OCI-LY3 (cell line): Measurements from ENCODE around the gene MYO7A.

Experiments
- H2AFZ ChIP-seq: fragments of 200-600, 300-600 bp; shearing (Covaris generic); 2 replicates; pipeline ENCODE4 v1.6.0; 2014; ENCODE audit warnings: antibody characterized with exemption, low read depth, low read length
- H3K27ac ChIP-seq: fragments of 200-600, 300-600 bp; sonication (generic); 2 replicates; pipeline ENCODE4 v1.5.1; 2014; ENCODE audit warnings: mild to moderate bottlenecking, low read length, moderate library complexity, mixed read lengths
- H3K27me3 ChIP-seq: fragments of 200-600, 300-600 bp; sonication (generic); 2 replicates; pipeline ENCODE4 v1.6.1; 2014; ENCODE audit warnings: low read depth, low read length, mixed read lengths
- H3K36me3 ChIP-seq: fragments of 200-600, 300-600 bp; sonication (generic); replicated peaks from 2 replicates; pipeline ENCODE3; 2014; ENCODE audit warnings: low read depth, low read length, mixed read lengths
- H3K4me1 ChIP-seq: fragments of 300-600, 200-600 bp; sonication (generic); 2 replicates; pipeline ENCODE4 v1.6.1; 2014; ENCODE audit warnings: low read length, mixed read lengths
- H3K4me2 ChIP-seq: fragments of 200-600, 300-600 bp; sonication (generic); 2 replicates; pipeline ENCODE4 v1.6.1; 2014; ENCODE audit warnings: low read length, mixed read lengths
- H3K4me3 ChIP-seq: fragments of 300-600, 200-600 bp; sonication (generic); 2 replicates; pipeline ENCODE4 v1.5.1; 2014; ENCODE audit warnings: antibody characterized with exemption, mild to moderate bottlenecking, low read length, moderate library complexity
- H3K79me2 ChIP-seq: fragments of 300-600, 200-600 bp; shearing (Covaris generic); 2 replicates; pipeline ENCODE4 v1.6.1; 2014; ENCODE audit warnings: mild to moderate bottlenecking, low read length, mixed read lengths
- H3K9ac ChIP-seq: fragments of 300-600, 200-600 bp; shearing (Covaris generic); 2 replicates; pipeline ENCODE4 v1.6.0; 2014; ENCODE audit warnings: mild to moderate bottlenecking, low read length, moderate library complexity
- H3K9me3 ChIP-seq: fragments of 200-600, 300-600 bp; shearing (Covaris generic); 2 replicates; pipeline ENCODE4 v1.6.1; 2014; ENCODE audit warnings: low read length, mixed read lengths; ENCODE audit not compliant: insufficient read depth
- H4K20me1 ChIP-seq: fragments of 200-600, 300-600 bp; sonication (generic); 2 replicates; pipeline ENCODE4 v1.6.1; 2016; ENCODE audit warnings: low read length, mixed read lengths; ENCODE audit not compliant: insufficient read depth
- CTCF ChIP-seq: fragments of 200-600, 300-600 bp; sonication (generic); IDR thresholded peaks from 2 replicates; pipeline ENCODE4 v1.5.1; 2014; ENCODE audit warnings: antibody characterized with exemption, low read length, low read depth
- EZH2phosphoT487 ChIP-seq: fragments of 200-600 bp; shearing (Covaris generic); IDR thresholded peaks from 2 replicates; pipeline ENCODE4 v1.6.1; 2018; ENCODE audit warnings: antibody characterized with exemption, mixed run types, low read depth

The MYO7A gene

DNA sequence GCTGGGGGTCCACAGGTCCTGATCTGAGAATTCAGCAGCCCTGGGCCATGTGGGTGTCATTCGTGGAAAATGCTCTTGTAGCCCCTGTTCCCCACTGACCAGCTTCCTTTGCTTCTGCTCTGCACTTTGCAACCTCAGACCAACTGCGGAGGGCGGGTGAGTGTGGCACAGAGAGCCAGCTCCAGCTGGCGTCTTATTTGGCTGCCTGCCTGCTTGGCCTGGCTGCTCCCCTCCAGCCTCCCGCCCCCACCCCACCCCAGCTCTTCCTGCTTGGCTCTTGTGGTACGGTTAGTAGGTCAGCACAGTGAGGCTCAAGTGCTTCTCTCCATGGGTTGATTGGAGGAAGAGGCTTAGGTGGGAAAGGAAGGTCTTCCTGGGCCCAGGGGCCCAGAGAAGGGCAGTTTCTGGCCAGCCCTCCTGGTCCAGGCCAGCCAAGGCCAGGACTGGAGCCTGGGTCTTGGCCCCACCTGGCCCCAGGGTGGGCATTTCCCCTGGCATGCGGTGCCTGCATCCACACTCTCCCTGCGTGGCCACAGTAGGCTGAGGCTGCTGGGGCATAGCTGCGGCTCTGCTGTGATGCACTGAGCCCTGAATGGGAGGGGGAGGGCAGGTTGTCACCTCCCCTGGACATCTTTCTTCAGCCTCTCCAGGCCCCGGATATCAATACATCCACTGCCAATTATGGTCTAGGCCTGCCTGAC is 26.5 kb downstream of the MYO7A start:
- no peaks in the 10 kb centered on the region for H3K79me2 ChIP-seq
- no peak overlapping the region for H3K4me3 ChIP-seq
- H3K9ac ChIP-seq = no peak overlapping the region
- no peaks in the 10 kb centered on the region for H3K36me3 ChIP-seq
- no peaks in the 10 kb centered on the region for H3K9me3 ChIP-seq
- no peaks in the 10 kb centered on the region for H3K4me1 ChIP-seq
- H2AFZ ChIP-seq = no peak overlapping the region
- TF ChIP-seq EZH2phosphoT487 (no peak), CTCF (no peak)
- no peak overlapping the region for H3K4me2 ChIP-seq
- H3K27me3 ChIP-seq = no peaks in the 10 kb centered on the region
- no peaks in the 10 kb centered on the region for H4K20me1 ChIP-seq
- no peak overlapping the region for H3K27ac ChIP-seq

DNA sequence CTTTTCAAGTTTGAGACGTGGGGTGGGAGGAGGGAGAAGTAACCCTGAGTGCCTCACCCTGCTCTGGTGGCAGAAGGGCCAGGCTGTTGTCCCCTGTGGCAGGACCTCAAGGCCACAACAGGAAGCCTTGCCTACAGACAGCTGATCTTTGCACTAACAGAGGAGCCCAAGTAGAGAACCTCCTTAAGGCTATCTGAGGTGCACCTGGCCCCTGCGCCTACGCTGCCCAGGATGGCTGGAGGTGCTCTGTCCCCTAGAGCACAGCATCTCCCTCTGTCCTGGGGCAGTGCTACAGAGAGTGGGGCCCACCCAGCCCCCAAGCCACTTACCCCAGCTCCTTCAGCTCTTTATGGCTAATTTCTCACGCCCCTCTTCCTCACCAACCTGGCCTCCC is 27.0 kb downstream of the MYO7A start:
- Histone ChIP-seq H4K20me1 (no peaks in the 10 kb centered on the region), H3K36me3 (no peaks in the 10 kb centered on the region), H2AFZ (no peak overlapping the region), H3K4me3 (no peak overlapping the region), H3K27ac (no peak overlapping the region), H3K4me2 (no peak overlapping the region), H3K9ac (no peak overlapping the region), H3K79me2 (no peaks in the 10 kb centered on the region), H3K27me3 (no peaks in the 10 kb centered on the region), H3K4me1 (no peaks in the 10 kb centered on the region), H3K9me3 (no peaks in the 10 kb centered on the region)
- TF ChIP-seq EZH2phosphoT487 = no peak
- TF ChIP-seq CTCF = no peak

DNA sequence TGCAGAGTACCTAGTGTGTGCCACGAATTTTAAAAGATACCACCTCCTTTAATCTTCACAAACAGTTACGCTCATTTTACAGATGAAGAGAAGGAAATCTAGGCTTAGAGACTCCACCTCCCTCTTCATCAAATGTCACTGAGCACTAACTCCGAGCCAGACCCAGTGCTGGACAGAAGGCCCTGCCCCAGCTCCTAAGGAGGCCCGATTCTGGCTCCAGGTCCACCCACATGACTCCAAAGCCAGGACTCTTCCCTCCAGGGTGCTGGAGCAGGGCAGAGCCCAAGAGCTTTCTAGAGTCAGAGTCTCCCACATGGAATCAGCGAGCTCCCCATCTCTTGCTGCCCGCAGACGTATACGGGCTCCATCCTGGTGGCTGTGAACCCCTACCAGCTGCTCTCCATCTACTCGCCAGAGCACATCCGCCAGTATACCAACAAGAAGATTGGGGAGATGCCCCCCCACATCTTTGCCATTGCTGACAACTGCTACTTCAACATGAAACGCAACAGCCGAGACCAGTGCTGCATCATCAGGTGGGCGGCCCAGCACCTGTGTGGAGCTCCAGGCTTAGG is 27.6 kb downstream of the MYO7A start:
- H3K36me3 ChIP-seq = no peaks in the 10 kb centered on the region

More for the DNA sequence above, 27.6 kb downstream of the MYO7A start:
- no peak for TF ChIP-seq EZH2phosphoT487
- TF ChIP-seq CTCF = no peak
- Histone ChIP-seq H3K4me1 (no peaks in the 10 kb centered on the region), H3K27ac (no peak overlapping the region), H3K4me3 (no peak overlapping the region), H4K20me1 (no peaks in the 10 kb centered on the region), H3K27me3 (no peaks in the 10 kb centered on the region), H3K9ac (no peak overlapping the region), H2AFZ (no peak overlapping the region), H3K79me2 (no peaks in the 10 kb centered on the region), H3K4me2 (no peak overlapping the region), H3K9me3 (no peaks in the 10 kb centered on the region)
